ENCODE data around the gene ADH1B.
"Not testable (repeated sequence)": the region's sequence is repeated elsewhere in the genome, so short reads cannot be mapped to it uniquely, and the experiment has no call there.

Gene ADH1B

DNA sequence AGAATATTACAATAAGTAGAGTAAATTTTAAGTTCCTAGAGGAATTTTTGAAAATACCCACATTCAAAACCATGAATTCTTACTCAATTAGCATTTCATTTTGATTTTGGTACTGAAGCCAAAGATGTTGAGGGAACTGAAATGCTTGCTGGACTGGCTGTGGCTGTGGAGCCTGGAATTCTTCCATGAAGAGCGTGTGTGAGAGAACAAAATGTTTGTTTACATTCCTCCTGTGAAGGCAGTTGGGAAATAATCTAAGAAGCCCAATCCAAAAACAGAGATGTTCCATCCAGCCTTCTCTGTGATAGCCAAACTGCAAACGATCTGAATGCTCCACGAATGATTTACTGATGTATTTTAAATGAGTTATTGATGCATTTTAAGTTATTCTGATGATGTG, 3.8 kb upstream of the ADH1B start:
- FAIRE-seq, result no peak
- DNase-seq (ENCODE audit: insufficient read length, low spot score), result no peak

- no peak for DNase-seq (ENCODE audit: insufficient read length, low spot score)
- no peak for FAIRE-seq
Measured at GRCh38 chr4:99324361-99324760, 3.2 kb upstream of the ADH1B start.

- FAIRE-seq, result no peak
- DNase-seq (ENCODE audit: insufficient read length, low spot score), result no peak
Measured at GRCh38 chr4:99323756-99324155, 2.6 kb upstream of the ADH1B start.

GRCh38 chr4:99317811-99318210, 3.4 kb downstream of the ADH1B start:
- FAIRE-seq, result not testable (repeated sequence)

GRCh38 chr4:99317354-99317753, 3.8 kb downstream of the ADH1B start:
- FAIRE-seq (no peak), DNase-seq (ENCODE audit: insufficient read length, low spot score) (no peak)

More at GRCh38 chr4:99317811-99318210, 3.4 kb downstream of the ADH1B start:
- DNase-seq (ENCODE audit: insufficient read length, low spot score), result not testable (repeated sequence)

DNA sequence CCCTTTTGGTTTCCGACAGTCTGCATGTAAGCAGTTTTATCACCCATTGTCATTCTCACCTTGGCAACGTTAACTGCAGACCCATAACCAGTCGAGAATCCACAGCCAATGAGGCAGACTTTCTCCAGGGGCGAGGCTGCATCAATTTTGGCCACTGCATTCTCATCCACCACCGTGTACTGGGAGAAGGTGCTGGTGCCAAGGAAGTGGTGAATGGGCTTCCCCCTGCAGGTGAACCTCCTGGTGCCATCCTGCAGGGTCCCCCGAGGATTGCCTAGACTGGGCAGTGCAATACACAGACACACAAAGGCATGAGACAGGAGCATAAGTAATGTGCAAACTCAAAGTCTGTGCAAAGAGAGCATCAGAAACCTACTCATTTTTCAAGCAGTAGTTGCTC, 5.4 kb downstream of the ADH1B start:
- FAIRE-seq, result no peak
- no peak for DNase-seq (ENCODE audit: insufficient read length, low spot score)

DNA sequence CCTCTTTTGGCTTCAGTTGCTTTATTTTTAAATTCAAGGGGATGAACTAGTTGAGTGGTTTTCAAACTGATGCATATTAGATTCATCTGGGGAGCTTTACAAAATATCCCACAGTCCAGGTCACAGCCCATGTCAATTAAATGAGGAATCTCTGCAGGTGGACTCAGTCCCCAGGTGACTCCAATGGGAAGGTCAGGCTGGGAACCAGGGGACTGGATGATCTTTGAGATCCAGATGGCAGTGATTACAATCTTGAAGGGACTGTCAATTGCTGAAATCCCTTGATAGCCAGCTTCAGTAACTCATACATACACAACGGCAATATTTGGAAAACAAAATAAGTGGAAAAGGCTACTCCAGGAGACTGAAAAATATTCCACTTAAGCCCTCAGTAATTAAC, 7.0 kb downstream of the ADH1B start:
- FAIRE-seq, result no peak
- no peak for DNase-seq (ENCODE audit: insufficient read length, low spot score)

DNA sequence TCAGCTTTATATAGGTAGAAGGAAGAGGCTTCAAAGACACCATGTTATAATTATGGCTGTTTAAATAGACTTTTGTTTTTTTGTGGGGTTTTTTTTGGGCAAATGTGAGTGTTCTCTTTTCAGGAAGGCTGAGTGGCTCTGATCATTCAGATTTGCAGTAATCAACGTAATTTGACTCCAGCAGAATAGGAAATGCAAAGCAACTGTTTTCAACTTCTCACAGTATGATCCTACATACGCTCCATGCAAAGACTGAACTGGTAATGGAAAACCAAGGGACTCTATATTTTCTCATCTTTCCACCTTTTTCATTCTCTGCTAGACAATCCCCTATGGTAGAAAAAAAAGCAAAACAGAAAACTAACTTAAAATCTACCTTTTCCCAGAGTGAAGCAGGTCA, 10.8 kb downstream of the ADH1B start:
- FAIRE-seq (no peak), DNase-seq (ENCODE audit: insufficient read length, low spot score) (no peak)

- FAIRE-seq, result no peak
- DNase-seq (ENCODE audit: insufficient read length, low spot score), result no peak
Measured at GRCh38 chr4:99305638-99306400, 15.4 kb downstream of the ADH1B start.

GRCh38 chr4:99301376-99302164, 19.6 kb downstream of the ADH1B start:
- DNase-seq (ENCODE audit: insufficient read length, low spot score), result no peak
- no peak for FAIRE-seq

GRCh38 chr4:99300934-99301333, 20.3 kb downstream of the ADH1B start:
- DNase-seq (ENCODE audit: insufficient read length, low spot score) (no peak), FAIRE-seq (no peak)

- no peak for DNase-seq (ENCODE audit: insufficient read length, low spot score)
- no peak for FAIRE-seq
Measured at GRCh38 chr4:99293357-99293756, 27.8 kb downstream of the ADH1B start.

DNA sequence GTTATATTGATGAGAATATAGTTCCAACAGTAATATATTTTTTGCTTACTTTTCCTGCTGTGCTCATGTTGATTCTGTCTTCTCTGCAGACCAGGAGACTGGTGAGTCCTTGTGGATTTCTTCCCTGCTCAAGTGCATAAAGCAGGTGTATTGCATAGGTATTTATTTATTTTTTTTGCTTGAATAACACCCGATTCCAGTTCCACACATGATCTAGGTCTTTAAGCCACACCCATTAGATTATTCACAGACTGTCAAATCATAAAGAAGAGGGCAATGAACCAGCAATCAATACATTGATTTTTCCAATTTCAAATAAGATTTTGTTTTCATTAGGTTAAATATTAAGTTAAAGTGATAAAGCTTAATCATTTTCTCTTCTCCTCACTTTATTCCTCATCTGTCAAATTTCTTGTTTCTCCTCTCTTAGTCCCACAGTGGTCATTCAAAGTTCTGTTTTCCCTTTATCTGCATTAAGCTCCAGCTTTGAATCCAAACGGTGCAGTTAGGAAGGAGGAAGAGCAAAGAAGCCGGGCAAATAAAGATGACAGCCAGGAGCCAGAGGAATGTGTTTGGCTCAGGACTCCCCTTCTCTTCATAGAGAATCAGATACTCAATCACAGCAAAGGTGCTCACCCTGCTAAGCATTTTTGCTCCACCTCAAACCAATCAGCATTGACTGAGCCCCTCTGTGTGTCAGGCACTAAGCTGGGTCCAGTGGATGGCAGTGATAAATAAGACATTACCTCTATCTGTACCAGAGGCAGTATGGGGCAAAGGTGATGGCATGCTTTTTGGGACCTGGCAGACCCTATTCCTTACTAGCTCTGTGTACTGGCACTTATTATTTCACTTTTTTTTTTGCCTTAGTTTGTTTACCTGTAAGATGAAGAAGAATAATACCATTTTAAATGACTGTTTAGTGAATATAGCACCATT, 30.1 kb downstream of the ADH1B start, which contains the start of gene ADH1A:
Gene ADH1A (minus strand): TSS at position 138 of the 939 bp plus-strand sequence. CDS start 71 bp downstream, at position 67.
- no peak for FAIRE-seq

DNA sequence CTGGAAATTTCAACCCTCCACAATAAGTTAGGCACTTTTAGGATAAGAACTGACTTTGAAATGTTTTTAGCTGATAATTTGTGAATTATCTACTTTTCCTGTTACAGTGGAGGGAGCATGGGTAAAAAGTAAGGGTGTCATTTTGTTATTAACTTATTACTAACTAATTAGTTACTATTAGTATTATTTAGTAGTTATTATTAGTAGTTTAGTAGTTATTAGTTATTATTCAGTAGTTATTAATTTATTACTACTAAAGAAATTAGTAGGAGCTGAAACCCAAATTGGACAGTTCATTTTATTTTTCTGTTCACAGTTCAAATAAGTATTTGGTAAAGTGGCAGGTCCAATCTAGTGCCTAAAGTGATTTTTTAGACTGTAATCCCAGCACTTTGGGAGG, 35.8 kb downstream of the ADH1B start:
- DNase-seq (ENCODE audit: insufficient read length, low spot score) (no peak), FAIRE-seq (no peak)

More for the DNA sequence above, 30.1 kb downstream of the ADH1B start, which contains the start of gene ADH1A:
- DNase-seq (ENCODE audit: insufficient read length, low spot score), result no peak

GRCh38 chr4:99282731-99283130, 38.5 kb downstream of the ADH1B start:
- no peak for DNase-seq (ENCODE audit: insufficient read length, low spot score)
- no peak for FAIRE-seq

DNA sequence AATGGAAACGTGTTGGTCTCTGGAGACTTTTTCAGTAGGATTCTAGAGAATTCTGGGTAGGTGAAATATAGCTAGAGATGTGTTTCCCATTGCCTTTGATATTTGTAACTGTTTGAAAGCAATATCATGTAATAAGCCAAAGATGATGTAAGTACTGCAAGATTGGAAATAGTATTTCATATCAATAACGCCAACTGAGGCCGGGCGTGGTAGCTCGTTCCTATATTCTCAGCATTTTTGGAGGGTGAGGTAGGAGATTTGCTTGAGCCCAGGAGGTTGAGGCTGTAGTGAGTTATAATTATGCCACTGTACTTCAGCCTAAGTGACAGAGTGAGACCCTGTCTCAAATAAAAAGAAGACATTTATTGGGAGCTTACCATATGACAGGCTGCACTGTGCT, 39.9 kb downstream of the ADH1B start:
- FAIRE-seq (no peak), DNase-seq (ENCODE audit: insufficient read length, low spot score) (no peak)

- DNase-seq (ENCODE audit: insufficient read length, low spot score), result no peak
- no peak for FAIRE-seq
Measured at GRCh38 chr4:99276417-99276816, 44.8 kb downstream of the ADH1B start.

GRCh38 chr4:99275885-99276284, 45.3 kb downstream of the ADH1B start:
- FAIRE-seq (no peak), DNase-seq (ENCODE audit: insufficient read length, low spot score) (no peak)

GRCh38 chr4:99275050-99275449, 46.2 kb downstream of the ADH1B start:
- FAIRE-seq (no peak), DNase-seq (ENCODE audit: insufficient read length, low spot score) (no peak)

DNA sequence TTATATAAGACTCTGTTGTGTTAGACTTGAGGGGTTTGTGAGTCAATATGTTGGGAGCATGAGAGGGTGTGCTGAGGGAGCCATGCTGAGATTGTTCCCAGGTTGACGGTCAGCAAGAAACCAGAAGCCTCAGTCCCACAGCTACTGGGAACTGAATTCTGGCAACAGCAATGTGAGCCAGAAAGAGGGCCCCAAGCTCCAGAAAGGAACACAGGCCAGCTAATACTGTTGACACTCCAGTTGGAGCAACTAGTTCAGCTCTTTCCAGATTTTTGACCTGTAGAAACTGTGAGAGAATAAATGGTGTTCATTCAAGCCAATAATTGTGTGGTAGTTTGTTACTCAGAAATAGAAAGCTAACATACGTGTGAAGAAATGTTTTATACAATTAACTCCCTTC, 47.5 kb downstream of the ADH1B start:
- FAIRE-seq, result no peak
- no peak for DNase-seq (ENCODE audit: insufficient read length, low spot score)

DNA sequence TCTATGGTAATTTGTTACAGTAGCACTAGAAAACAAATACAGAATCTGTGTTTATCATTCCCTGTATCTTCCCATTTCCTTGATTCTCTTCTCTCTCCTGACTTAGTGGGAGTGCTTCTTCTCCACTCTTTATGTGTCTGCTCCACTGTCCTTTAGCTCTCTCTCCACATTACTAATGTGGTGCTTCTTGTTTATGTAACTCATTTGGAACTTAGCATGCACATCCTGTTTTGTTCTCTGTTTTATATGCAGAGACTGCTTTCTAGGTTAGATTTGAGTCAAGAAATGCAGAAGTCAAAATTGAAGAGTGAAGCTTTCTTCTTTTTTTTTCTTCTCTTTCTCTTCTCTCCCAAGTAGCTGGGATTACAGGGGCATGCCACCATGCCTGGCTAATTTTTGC, 56.3 kb downstream of the ADH1B start:
- FAIRE-seq, result no peak

More for the DNA sequence above, 56.3 kb downstream of the ADH1B start:
- DNase-seq (ENCODE audit: insufficient read length, low spot score), result no peak

Measured in HTR-8/SVneo (cell line).